ENCODE measurements around the gene GNG11. TPM values are rescaled to one million over a fixed set of nuclear protein-coding genes. Genes with fewer than 3 reads are reported as not detected.

GNG11 gene
- total and polyA plus RNA-seq, 2 experiments from 2014 or later = 25.9 to 87.0 TPM

- no peak for DNase-seq
- H3K9me2 ChIP-seq (ENCODE audit: insufficient read depth) = no peaks in the 10 kb centered on the region
- in situ Hi-C loops (cut with MboI) = no loop called here
Observed at GRCh38 chr7:93894966-93895640, 26.4 kb upstream of the GNG11 start.

GRCh38 chr7:93895859-93896600 lies 25.5 kb upstream of the GNG11 start:
- Histone ChIP-seq H3K4me2 (ENCODE audit: unreplicated experiment) (no peak overlapping the region), H3K9ac (no peak overlapping the region), H3K27me3 (replicated peaks; ENCODE audit: insufficient read depth) (no peaks in the 10 kb centered on the region), H3K79me2 (ENCODE audit: insufficient read depth) (no peaks in the 10 kb centered on the region), H3K4me1 (ENCODE audit: insufficient read depth) (peaks cover 7% of the 10 kb centered on the region; the same call in 1 of the 2 replicates), H3F3A (ENCODE audit: insufficient read depth) (no peaks in the 10 kb centered on the region), H3K9me2 (ENCODE audit: insufficient read depth) (no peaks in the 10 kb centered on the region), H2AFZ (no peak overlapping the region), H3K9me3 (ENCODE audit: low read depth) (no peaks in the 10 kb centered on the region), H3K4me3 (no peak overlapping the region), H3K36me3 (ENCODE audit: low read depth) (no peaks in the 10 kb centered on the region), H3K27ac (no peak overlapping the region), H4K20me1 (ENCODE audit: insufficient read depth) (no peaks in the 10 kb centered on the region)
- no peak for DNase-seq
- no peak for TF ChIP-seq EZH2phosphoT487 (IDR thresholded peaks at IDR 0.05; ENCODE audit: insufficient read depth, low read depth)
- no peak for TF ChIP-seq EZH2 (IDR thresholded peaks at IDR 0.05; ENCODE audit: insufficient read depth, poor library complexity, severe bottlenecking)
- in situ Hi-C loops (cut with MboI) = no loop called here
- WGBS, 2 experiments (ENCODE audit: low coverage in 1 of 2, low lambda C conversion rate in 2 of 2, missing lambda C conversion rate in 2 of 2) = 88 to 94% methylated on average over 4 of the region's 4 CpGs

More at GRCh38 chr7:93894966-93895640, 26.4 kb upstream of the GNG11 start:
- H4K20me1 ChIP-seq (ENCODE audit: insufficient read depth) = no peaks in the 10 kb centered on the region
- no peak overlapping the region for H3K9ac ChIP-seq
- no peak overlapping the region for H2AFZ ChIP-seq
- H3K9me3 ChIP-seq (ENCODE audit: low read depth) = no peaks in the 10 kb centered on the region
- peaks cover 7% of the 10 kb centered on the region; the same call in 1 of the 2 replicates for H3K4me1 ChIP-seq (ENCODE audit: insufficient read depth)
- 76 to 90% methylated on average over 3 of the region's 3 CpGs for WGBS, 2 experiments (ENCODE audit: low coverage in 1 of 2, low lambda C conversion rate in 2 of 2, missing lambda C conversion rate in 2 of 2)
- TF ChIP-seq EZH2 (IDR thresholded peaks at IDR 0.05; ENCODE audit: insufficient read depth, poor library complexity, severe bottlenecking) = no peak
- TF ChIP-seq EZH2phosphoT487 (IDR thresholded peaks at IDR 0.05; ENCODE audit: insufficient read depth, low read depth) = no peak
- no peaks in the 10 kb centered on the region for H3K27me3 ChIP-seq (replicated peaks; ENCODE audit: insufficient read depth)
- no peak overlapping the region for H3K4me2 ChIP-seq (ENCODE audit: unreplicated experiment)
- H3K27ac ChIP-seq = no peak overlapping the region
- H3K36me3 ChIP-seq (ENCODE audit: low read depth) = no peaks in the 10 kb centered on the region
- no peaks in the 10 kb centered on the region; the same call in 1 of the 2 replicates for H3F3A ChIP-seq (ENCODE audit: insufficient read depth)
- no peaks in the 10 kb centered on the region for H3K79me2 ChIP-seq (ENCODE audit: insufficient read depth)
- H3K4me3 ChIP-seq = no peak overlapping the region

GRCh38 chr7:93897680-93898079 lies 23.9 kb upstream of the GNG11 start:
- H3K36me3 ChIP-seq (ENCODE audit: low read depth) = no peaks in the 10 kb centered on the region
- H4K20me1 ChIP-seq (ENCODE audit: insufficient read depth) = no peaks in the 10 kb centered on the region
- H3K9ac ChIP-seq = no peak overlapping the region
- in situ Hi-C loops (cut with MboI) = no loop called here
- no peaks in the 10 kb centered on the region for H3F3A ChIP-seq (ENCODE audit: insufficient read depth)
- no peak for DNase-seq
- H3K4me3 ChIP-seq = no peak overlapping the region
- H3K79me2 ChIP-seq (ENCODE audit: insufficient read depth) = no peaks in the 10 kb centered on the region
- peaks cover 7% of the 10 kb centered on the region; the same call in 1 of the 2 replicates for H3K4me1 ChIP-seq (ENCODE audit: insufficient read depth)
- 48 to 58% methylated on average over 2 of the region's 2 CpGs for WGBS, 2 experiments (ENCODE audit: low coverage in 1 of 2, low lambda C conversion rate in 2 of 2, missing lambda C conversion rate in 2 of 2)
- no peak overlapping the region for H3K4me2 ChIP-seq (ENCODE audit: unreplicated experiment)
- no peaks in the 10 kb centered on the region for H3K9me2 ChIP-seq (ENCODE audit: insufficient read depth)
- no peaks in the 10 kb centered on the region for H3K27me3 ChIP-seq (replicated peaks; ENCODE audit: insufficient read depth)
- H3K27ac ChIP-seq = no peak overlapping the region
- H3K9me3 ChIP-seq (ENCODE audit: low read depth) = no peaks in the 10 kb centered on the region
- no peak for TF ChIP-seq EZH2phosphoT487 (IDR thresholded peaks at IDR 0.05; ENCODE audit: insufficient read depth, low read depth)
- TF ChIP-seq EZH2 (IDR thresholded peaks at IDR 0.05; ENCODE audit: insufficient read depth, poor library complexity, severe bottlenecking) = no peak
- no peak overlapping the region for H2AFZ ChIP-seq

GRCh38 chr7:93902777-93903423 lies 18.6 kb upstream of the GNG11 start:
- in situ Hi-C loops (cut with MboI) = loop anchor here (10.0 kb wide), 2 partner anchors 182 to 372 kb away; no protein-coding TSS in a partner anchor
- H3K9me3 ChIP-seq (ENCODE audit: low read depth) = no peaks in the 10 kb centered on the region
- no peaks in the 10 kb centered on the region for H3K79me2 ChIP-seq (ENCODE audit: insufficient read depth)
- 96 to 100% methylated on average over 1 of the region's 1 CpG for WGBS, 2 experiments (ENCODE audit: low coverage in 1 of 2, low lambda C conversion rate in 2 of 2, missing lambda C conversion rate in 2 of 2)
- TF ChIP-seq EZH2phosphoT487 (IDR thresholded peaks at IDR 0.05; ENCODE audit: insufficient read depth, low read depth) (no peak), EZH2 (IDR thresholded peaks at IDR 0.05; ENCODE audit: insufficient read depth, poor library complexity, severe bottlenecking) (no peak)
- no peaks in the 10 kb centered on the region for H3K4me1 ChIP-seq (ENCODE audit: insufficient read depth)
- H3F3A ChIP-seq (ENCODE audit: insufficient read depth) = no peaks in the 10 kb centered on the region
- H3K27me3 ChIP-seq (replicated peaks; ENCODE audit: insufficient read depth) = no peaks in the 10 kb centered on the region
- no peaks in the 10 kb centered on the region for H3K36me3 ChIP-seq (ENCODE audit: low read depth)
- no peak overlapping the region for H3K4me3 ChIP-seq
- H3K9me2 ChIP-seq (ENCODE audit: insufficient read depth) = no peaks in the 10 kb centered on the region
- H4K20me1 ChIP-seq (ENCODE audit: insufficient read depth) = no peaks in the 10 kb centered on the region
- H3K9ac ChIP-seq = no peak overlapping the region
- peak; percentile 51 for DNase-seq
- H3K27ac ChIP-seq = no peak overlapping the region
- no peak overlapping the region for H2AFZ ChIP-seq
- H3K4me2 ChIP-seq (ENCODE audit: unreplicated experiment) = no peak overlapping the region
